ENCODE measurements around the gene ZNF200. TPM values are rescaled to one million over a fixed set of nuclear protein-coding genes. Genes with fewer than 3 reads are reported as not detected.
"Not testable (repeated sequence)": the region's sequence is repeated elsewhere in the genome, so short reads cannot be mapped to it uniquely, and the experiment has no call there.

The ZNF200 gene
- total and polyA plus RNA-seq, 2 donors (not counting 1 experiment from before 2014, with no cell fraction given): 2.7 to 20.1 TPM

DNA sequence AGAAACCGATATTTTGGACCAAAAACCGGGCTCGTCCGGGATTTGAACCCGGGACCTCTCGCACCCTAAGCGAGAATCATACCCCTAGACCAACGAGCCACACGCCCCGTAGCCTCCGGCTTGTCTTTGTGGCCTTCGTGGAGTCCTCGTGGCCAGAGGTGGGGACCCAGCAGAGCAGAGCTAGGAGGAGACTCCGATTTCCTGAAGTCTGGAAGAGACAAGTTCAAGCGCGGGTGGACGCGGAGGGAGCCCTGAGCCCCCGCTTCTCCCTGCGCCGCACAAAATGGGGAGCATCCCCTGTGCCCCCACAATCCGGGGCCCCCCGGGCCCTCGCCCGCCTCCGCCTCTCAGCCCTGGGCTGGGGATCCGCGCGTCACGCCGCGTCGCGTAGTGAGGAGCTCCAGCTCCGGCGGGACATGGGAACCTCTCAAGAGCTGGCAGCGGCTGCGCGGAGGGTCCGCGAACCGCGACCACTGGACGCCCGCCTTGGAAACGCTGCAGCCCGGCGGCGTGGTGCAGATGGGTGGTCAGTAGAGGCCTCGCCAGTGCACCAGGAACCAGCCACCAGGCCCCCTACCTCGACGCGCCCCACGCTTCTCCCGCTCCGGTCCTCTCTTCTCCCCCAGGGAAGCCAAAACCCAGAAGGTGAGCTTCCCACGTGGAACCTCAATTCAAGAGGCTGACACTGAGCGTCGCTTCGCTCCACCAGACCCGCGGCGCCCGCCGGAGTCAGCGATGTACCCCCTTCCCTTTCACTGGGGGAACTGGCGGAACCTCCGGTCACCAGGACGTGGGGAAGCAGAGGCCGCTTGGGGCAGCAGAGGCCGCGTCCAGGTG, 52.1 kb downstream of the ZNF200 start:
- DNase-seq (peak; percentile 63), ATAC-seq (ENCODE audit: low read depth) (peak; percentile 43)
- ChIA-PET POLR2A (no interaction called here), CTCF (interaction anchor here (1.0 to 2.0 kb wide), 4 partner anchors 11 to 53 kb away, joined by 3 to 5 read pairs (median 3); no protein-coding TSS in a partner anchor)
- Mint-ChIP-seq H3K27ac (peak overlapping the region; percentile 74), H3K4me1 (peaks cover 21% of the 10 kb centered on the region), H3K27me3 (peaks cover 79% of the 10 kb centered on the region), H3K4me3 (peak overlapping the region; percentile 73), H3K9me3 (ENCODE audit: insufficient read depth) (no peaks in the 10 kb centered on the region)
- Histone ChIP-seq H3K36me3 (replicated peaks in 1 of 2; ENCODE audit: control extremely low read depth in 1 of 2, control insufficient read depth in 1 of 2, extremely low read depth in 1 of 2, insufficient read depth in 2 of 2, low read length in 1 of 2) (no peaks in the 10 kb centered on the region), H3K4me1 (ENCODE audit: control insufficient read depth in 2 of 2, insufficient read depth in 2 of 2, low read length in 2 of 2) (peaks cover 15 to 16% of the 10 kb centered on the region in 2 donors), H3K79me2 (ENCODE audit: control insufficient read depth, insufficient read depth, low read length) (no peaks in the 10 kb centered on the region), H3K4me3 (ENCODE audit: control extremely low read depth in 1 of 5, extremely low read depth in 1 of 5, insufficient read depth in 1 of 5, low read depth in 2 of 5, low read length in 4 of 5) (peak overlapping the region in 4 of 5 experiments; percentile 11 to 38 (median 28)), H3K4me2 (replicated peaks; ENCODE audit: low read depth, low read length, poor library complexity, severe bottlenecking) (peak overlapping the region; percentile 57), H3K27me3 (replicated peaks in 1 of 4; ENCODE audit: control extremely low read depth in 1 of 4, control insufficient read depth in 3 of 4, insufficient read depth in 4 of 4, low read length in 3 of 4) (peaks cover 0 to 88% (median 53%) of the 10 kb centered on the region in 4 experiments), H2AFZ (ENCODE audit: insufficient read depth, low read depth, low read length, poor library complexity, severe bottlenecking) (peak overlapping the region; percentile 17), H3K27ac (ENCODE audit: low read length in 2 of 2) (no peak overlapping the region), H3K9me3 (ENCODE audit: control extremely low read depth in 1 of 3, control insufficient read depth in 2 of 3, insufficient read depth in 1 of 3, low read length in 2 of 3) (peaks cover 0 to 45% (median 2%) of the 10 kb centered on the region in 3 donors), H3K9ac (ENCODE audit: low read length) (peak overlapping the region; percentile 1), H4K20me1 (ENCODE audit: control insufficient read depth, insufficient read depth, low read length, poor library complexity, severe bottlenecking) (no peaks in the 10 kb centered on the region)
- intact Hi-C loops (cut with micrococcal nuclease): no loop called here
- 3% methylated on average over 71 of the region's 72 CpGs for WGBS (ENCODE audit: insufficient coverage)
- TF ChIP-seq EZH2 (IDR thresholded peaks at IDR 0.05; ENCODE audit: borderline replicate concordance, insufficient read depth, low read depth, low read length, poor library complexity, severe bottlenecking): no peak
- TF ChIP-seq, protein P1, sequence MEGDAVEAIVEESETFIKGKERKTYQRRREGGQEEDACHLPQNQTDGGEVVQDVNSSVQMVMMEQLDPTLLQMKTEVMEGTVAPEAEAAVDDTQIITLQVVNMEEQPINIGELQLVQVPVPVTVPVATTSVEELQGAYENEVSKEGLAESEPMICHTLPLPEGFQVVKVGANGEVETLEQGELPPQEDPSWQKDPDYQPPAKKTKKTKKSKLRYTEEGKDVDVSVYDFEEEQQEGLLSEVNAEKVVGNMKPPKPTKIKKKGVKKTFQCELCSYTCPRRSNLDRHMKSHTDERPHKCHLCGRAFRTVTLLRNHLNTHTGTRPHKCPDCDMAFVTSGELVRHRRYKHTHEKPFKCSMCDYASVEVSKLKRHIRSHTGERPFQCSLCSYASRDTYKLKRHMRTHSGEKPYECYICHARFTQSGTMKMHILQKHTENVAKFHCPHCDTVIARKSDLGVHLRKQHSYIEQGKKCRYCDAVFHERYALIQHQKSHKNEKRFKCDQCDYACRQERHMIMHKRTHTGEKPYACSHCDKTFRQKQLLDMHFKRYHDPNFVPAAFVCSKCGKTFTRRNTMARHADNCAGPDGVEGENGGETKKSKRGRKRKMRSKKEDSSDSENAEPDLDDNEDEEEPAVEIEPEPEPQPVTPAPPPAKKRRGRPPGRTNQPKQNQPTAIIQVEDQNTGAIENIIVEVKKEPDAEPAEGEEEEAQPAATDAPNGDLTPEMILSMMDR (IDR thresholded peaks at IDR 0.05): peak; percentile 33

DNA sequence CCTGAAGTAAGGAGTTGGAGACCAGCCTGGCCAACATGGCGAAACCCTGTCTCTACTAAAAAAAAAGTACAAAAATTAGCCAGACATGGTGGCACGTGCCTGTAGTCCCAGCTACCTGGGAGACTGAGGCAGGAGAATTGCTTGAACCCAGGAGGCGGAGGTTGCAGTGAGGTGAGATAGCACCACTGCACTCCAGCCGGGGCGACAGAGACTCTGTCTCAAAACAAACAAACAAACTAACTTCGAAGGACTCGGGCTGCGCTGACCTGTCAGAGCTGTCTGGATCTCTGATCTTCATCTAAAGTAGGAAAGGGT, 52.7 kb downstream of the ZNF200 start:
- H3K27me3 ChIP-seq (replicated peaks in 1 of 4; ENCODE audit: control extremely low read depth in 1 of 4, control insufficient read depth in 3 of 4, insufficient read depth in 4 of 4, low read length in 3 of 4): peaks cover 0 to 85% (median 50%) of the 10 kb centered on the region in 4 experiments
- peak overlapping the region; percentile 73 for H3K4me3 Mint-ChIP-seq
- H3K9me3 Mint-ChIP-seq (ENCODE audit: insufficient read depth); H4K20me1 ChIP-seq (ENCODE audit: control insufficient read depth, insufficient read depth, low read length, poor library complexity, severe bottlenecking); H2AFZ ChIP-seq (ENCODE audit: insufficient read depth, low read depth, low read length, poor library complexity, severe bottlenecking); H3K27ac ChIP-seq (ENCODE audit: low read length in 2 of 2); H3K79me2 ChIP-seq (ENCODE audit: control insufficient read depth, insufficient read depth, low read length); H3K9ac ChIP-seq (ENCODE audit: low read length); intact Hi-C loops (cut with micrococcal nuclease); ATAC-seq (ENCODE audit: low read depth); DNase-seq; H3K36me3 ChIP-seq (replicated peaks in 1 of 2; ENCODE audit: control extremely low read depth in 1 of 2, control insufficient read depth in 1 of 2, extremely low read depth in 1 of 2, insufficient read depth in 2 of 2, low read length in 1 of 2); POLR2A ChIA-PET; H3K4me3 ChIP-seq (ENCODE audit: control extremely low read depth in 1 of 5, extremely low read depth in 1 of 5, insufficient read depth in 1 of 5, low read depth in 2 of 5, low read length in 4 of 5): not testable (repeated sequence)
- peak overlapping the region; percentile 57 for H3K4me2 ChIP-seq (replicated peaks; ENCODE audit: low read depth, low read length, poor library complexity, severe bottlenecking)
- peak overlapping the region; percentile 74 for H3K27ac Mint-ChIP-seq
- peaks cover 18% of the 10 kb centered on the region for H3K4me1 Mint-ChIP-seq
- H3K9me3 ChIP-seq (ENCODE audit: control extremely low read depth in 1 of 3, control insufficient read depth in 2 of 3, insufficient read depth in 1 of 3, low read length in 2 of 3): peaks cover 0 to 40% (median 1%) of the 10 kb centered on the region in 3 donors
- H3K4me1 ChIP-seq (ENCODE audit: control insufficient read depth in 2 of 2, insufficient read depth in 2 of 2, low read length in 2 of 2): peaks cover 15 to 16% of the 10 kb centered on the region in 2 donors
- WGBS (ENCODE audit: insufficient coverage): 61% methylated on average over 4 of the region's 8 CpGs
- CTCF ChIA-PET: interaction anchor here (0.6 to 1.3 kb wide), 4 partner anchors 16 to 995 kb away, joined by 3 read pairs; no protein-coding TSS in a partner anchor
- H3K27me3 Mint-ChIP-seq: peaks cover 79% of the 10 kb centered on the region

Measured in B cell (primary cell).